Panc1 (cell line): ENCODE results near the gene CMKLR1. TPM values are rescaled to one million over a fixed set of nuclear protein-coding genes. Genes with fewer than 3 reads are reported as not detected.

ENCODE experiments used
- ATAC-seq: fragments of 200-7000 bp; cut with Tn5 transposase; 2 replicates; pipeline ENCODE4 v1.9.1; 2020; ENCODE audit warnings: mild to moderate bottlenecking, moderate library complexity
- BruUV-seq: library from RNA; stranded (reverse); fragments of 400-500 nt; replicated peaks from 2 replicates; lab custom pipeline; 2021; lab: Mats Ljungman, UMichigan
- CTCF ChIA-PET: fragments of 300-600 bp; sonication (Branson Sonifier 250); formaldehyde crosslinking; loops from one replicate; lab custom pipeline; 2022; ENCODE audit warnings: antibody characterized with exemption; lab: Charles Lee
- POLR2A ChIA-PET: fragments of 300-600 bp; sonication (Branson Sonifier 250); formaldehyde crosslinking; loops from one replicate; lab custom pipeline; 2022; ENCODE audit warnings: antibody characterized with exemption; lab: Charles Lee
- DNase-seq: peaks from one replicate; pipeline ENCODE4 v3.0.0-alpha.2; 2010; ENCODE audit warnings: low read depth, low spot score
- H3K27ac ChIP-seq: 2 replicates; pipeline ENCODE4 v1.5.1; 2011; ENCODE audit warnings: mild to moderate bottlenecking, low read length, inconsistent platforms
- H3K27me3 ChIP-seq: fragments of 200-500 bp; sonication (Bioruptor generic); 2 replicates; pipeline ENCODE4 v1.6.0; 2014; ENCODE audit warnings: low read length, inconsistent platforms; ENCODE audit not compliant: control insufficient read depth, insufficient read depth
- H3K36me3 ChIP-seq: fragments of 200-500 bp; sonication (Bioruptor generic); 2 replicates; pipeline ENCODE4 v1.5.1; 2014; ENCODE audit warnings: inconsistent platforms, mild to moderate bottlenecking, low read length, moderate library complexity; ENCODE audit not compliant: control insufficient read depth, insufficient read depth
- H3K4me1 ChIP-seq: 2 replicates; pipeline ENCODE4 v1.5.1; 2011; ENCODE audit warnings: inconsistent platforms, mild to moderate bottlenecking, low read length, moderate library complexity; ENCODE audit not compliant: control insufficient read depth, insufficient read depth
- H3K4me3 ChIP-seq, 2 experiments: 2 replicates each; pipeline ENCODE4 v1.5.1; 2011 to 2012; ENCODE audit warnings: low read depth in 2 of 2, low read length in 2 of 2, mild to moderate bottlenecking in 2 of 2, inconsistent platforms in 1 of 2, moderate library complexity in 1 of 2
- H3K9me3 ChIP-seq: fragments of 200-500 bp; sonication (Bioruptor generic); 2 replicates; pipeline ENCODE4 v1.5.1; 2014; ENCODE audit warnings: low read depth, mild to moderate bottlenecking, inconsistent platforms, low read length, moderate library complexity; ENCODE audit not compliant: control insufficient read depth, insufficient read depth
- CTCF ChIP-seq: fragments of 450-650 bp; IDR thresholded peaks from 2 replicates; pipeline ENCODE4 v1.5.1; 2017; ENCODE audit warnings: mild to moderate bottlenecking
- POLR2AphosphoS5 ChIP-seq: IDR thresholded peaks from 2 replicates; pipeline ENCODE4 v1.6.1; 2012; ENCODE audit warnings: mild to moderate bottlenecking, low read depth, low read length, moderate library complexity
- REST ChIP-seq, 2 experiments: IDR thresholded peaks; 2 replicates each; pipeline ENCODE4 v1.6.1; 2011 to 2012; ENCODE audit warnings: low read depth in 2 of 2, control low read depth in 1 of 2, low read length in 1 of 2, mild to moderate bottlenecking in 1 of 2, moderate library complexity in 1 of 2; ENCODE audit not compliant: insufficient read depth in 1 of 2
- SIN3A ChIP-seq: IDR thresholded peaks from 2 replicates; pipeline ENCODE4 v1.6.1; 2012; ENCODE audit warnings: low read depth, mild to moderate bottlenecking, low read length, moderate library complexity, borderline replicate concordance; ENCODE audit not compliant: insufficient read depth
- TCF7L2 ChIP-seq: IDR thresholded peaks from 2 replicates; pipeline ENCODE4 v1.6.1; 2011; ENCODE audit warnings: mild to moderate bottlenecking, low read depth, low read length, inconsistent platforms
- in situ Hi-C: cut with HindIII; loops from 2 replicates; pipeline ENCODE4 v1.10.0; 2016; ENCODE audit warnings: low sequenced_read_pairs, low pct_unique_long_range_greater_than_20kb
- intact Hi-C: fragments of 100-400 bp; cut with micrococcal nuclease; formaldehyde crosslinking; loops from one replicate; pipeline ENCODE4 v1.10.0; 2022; ENCODE audit not compliant: unreplicated experiment
- total RNA-seq: library from RNA; stranded (reverse); gene quantifications from one replicate; pipeline ENCODE4 v1.2.1, GENCODE V29; 2021; ENCODE audit not compliant: unreplicated experiment

Gene CMKLR1
- total RNA-seq, 1 experiment from 2014 or later = 0.03 TPM

GRCh38 chr12:108319277-108320234 lies 19.6 kb downstream of the CMKLR1 start:
- no peak for DNase-seq
- Histone ChIP-seq H3K9me3 (no peaks in the 10 kb centered on the region), H3K4me1 (no peaks in the 10 kb centered on the region), H3K36me3 (no peaks in the 10 kb centered on the region), H3K4me3 (no peak overlapping the region), H3K27me3 (0 out of 2 replicates have a peak, but pooled peaks cover 2% of the 10 kb centered on the region), H3K27ac (no peak overlapping the region)
- TF ChIP-seq CTCF (no peak), SIN3A (no peak), REST (IDR thresholded peaks at IDR 0.05; ENCODE audit: insufficient read depth in 1 of 2, low read depth in 2 of 2, low read length in 1 of 2) (no peak), TCF7L2 (no peak), POLR2AphosphoS5 (no peak)
- POLR2A ChIA-PET = no interaction called here
- no peak for ATAC-seq
- BruUV-seq = no TSS peak
- in situ Hi-C loops (no loop called here), intact Hi-C loops (no loop called here)
- CTCF ChIA-PET = no interaction called here

DNA sequence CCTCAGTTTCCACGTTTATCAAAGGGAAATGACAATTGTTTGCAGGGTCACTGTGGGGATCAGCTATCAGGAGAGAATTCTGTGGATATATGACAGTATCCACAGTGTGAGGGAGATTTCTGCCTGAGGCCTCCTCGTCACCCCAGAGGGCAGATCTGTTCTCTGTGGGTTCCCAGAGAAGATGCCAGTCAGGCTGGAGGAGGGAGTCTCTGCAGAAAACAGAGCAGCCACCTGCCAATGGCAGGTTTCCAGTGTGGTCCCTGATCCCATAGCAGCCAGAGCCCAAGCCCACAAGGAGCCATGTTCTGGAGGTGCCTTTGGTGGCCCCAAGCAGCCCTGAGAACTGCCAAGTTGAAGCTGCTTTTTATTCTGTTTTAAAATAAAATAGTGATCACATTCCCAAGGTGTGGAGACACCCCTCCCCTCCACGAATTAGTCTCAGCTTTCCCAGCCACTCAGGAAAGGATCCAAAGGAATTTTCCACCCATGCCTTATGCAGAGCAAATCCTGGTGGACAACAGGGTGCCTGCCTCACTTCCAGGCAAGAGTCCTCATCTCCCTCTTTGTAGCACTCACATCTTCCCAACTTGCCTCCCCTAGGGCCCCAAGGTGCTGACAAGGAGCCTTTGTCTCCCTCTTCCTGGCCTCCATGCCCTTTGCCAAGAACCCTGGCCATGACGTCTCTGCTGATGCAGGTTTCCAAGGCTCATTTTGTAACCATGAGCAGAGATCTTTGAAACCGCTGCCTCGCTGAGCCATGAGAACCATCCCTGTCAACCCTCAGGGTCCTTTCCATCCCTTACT lies 20.4 kb downstream of the CMKLR1 start:
- ChIA-PET CTCF (no interaction called here), POLR2A (no interaction called here)
- Histone ChIP-seq H3K27me3 (0 out of 2 replicates have a peak, but pooled peaks cover 2% of the 10 kb centered on the region), H3K9me3 (no peaks in the 10 kb centered on the region), H3K4me3 (no peak overlapping the region), H3K4me1 (no peaks in the 10 kb centered on the region), H3K36me3 (no peaks in the 10 kb centered on the region), H3K27ac (no peak overlapping the region)
- in situ Hi-C loops = no loop called here
- ATAC-seq (no peak), DNase-seq (no peak)
- TF ChIP-seq SIN3A (no peak), CTCF (no peak), REST (IDR thresholded peaks at IDR 0.05; ENCODE audit: insufficient read depth in 1 of 2, low read depth in 2 of 2, low read length in 1 of 2) (no peak), TCF7L2 (no peak), POLR2AphosphoS5 (no peak)
- no TSS peak for BruUV-seq
- intact Hi-C loops = no loop called here
